Measurements from ENCODE around the gene CDH23. TPM values are rescaled to one million over a fixed set of nuclear protein-coding genes. Genes with fewer than 3 reads are reported as not detected.

Gene CDH23
- total and polyA plus RNA-seq, 9 of the 15 experiments (the other 6 are each of a cell fraction or from before 2014, with no cell fraction given): 0.18 to 1.2 (median 0.47) TPM

GRCh38 chr10:71816421-71816851, 419.7 kb downstream of the CDH23 start (continued):
- no peak for TF ChIP-seq ATF6 (CRISPR knock-in tag; IDR thresholded peaks at IDR 0.05)

GRCh38 chr10:71816936-71817618, 420.4 kb downstream of the CDH23 start:
- WGBS (ENCODE audit: insufficient coverage, low coverage, missing lambda C conversion rate): 87% methylated on average over 8 of the region's 8 CpGs
- Histone ChIP-seq H3K27ac (ENCODE audit: extremely low read depth, low read depth, low read length) (no peak overlapping the region), H3K36me3 (ENCODE audit: control insufficient read depth, insufficient read depth, low read length) (peaks cover 78% of the 10 kb centered on the region), H4K20me1 (replicated peaks; ENCODE audit: control insufficient read depth, insufficient read depth, low read length) (peaks cover 6% of the 10 kb centered on the region; the same call in 1 of the 2 replicates), H3K9ac (ENCODE audit: insufficient read depth in 1 of 2, low read depth in 2 of 2, low read length in 2 of 2) (0 out of 4 replicates have a peak overlapping the region, but pooled peaks of 1 of the 2 experiments have one; percentile 30), H3K79me2 (ENCODE audit: control insufficient read depth, insufficient read depth, low read length) (no peaks in the 10 kb centered on the region), H2AFZ (ENCODE audit: low read depth, low read length) (no peak overlapping the region), H3K4me1 (replicated peaks in 1 of 2; ENCODE audit: control insufficient read depth in 2 of 2, insufficient read depth in 2 of 2, low read length in 2 of 2) (peaks cover 0 to 26% of the 10 kb centered on the region in 2 experiments; a peak in 3 of 5 replicates), H3K4me2 (ENCODE audit: insufficient read depth, low read length) (no peak overlapping the region), H3K27me3 (ENCODE audit: control insufficient read depth in 2 of 2, insufficient read depth in 2 of 2, low read length in 2 of 2) (no peaks in the 10 kb centered on the region), H3K9me1 (ENCODE audit: control insufficient read depth, insufficient read depth, low read length) (no peaks in the 10 kb centered on the region), H3K9me3 (replicated peaks; ENCODE audit: control insufficient read depth, insufficient read depth, low read depth, low read length) (no peaks in the 10 kb centered on the region), H3K4me3 (no peak overlapping the region)
- intact Hi-C loops (cut with micrococcal nuclease) (no loop called here), in situ Hi-C loops (cut with MboI) (loop anchor here (10.0 kb wide), 1 partner anchor 432 kb away; no protein-coding TSS in a partner anchor)
- DNase-seq (ENCODE audit: extremely low read depth in 1 of 4, low spot score in 3 of 4) (no peak), FAIRE-seq (no peak), ATAC-seq (no peak)
- POLR2A ChIA-PET: interaction anchor here (0.7 to 5.0 kb wide), 3 partner anchors 9 to 25 kb away, joined by 3 to 31 read pairs (median 4); no protein-coding TSS in a partner anchor
- CTCF ChIA-PET (ENCODE audit: low intra/inter-chr PET ratio): no interaction called here
- BruUV-seq (replicated peaks): TSS peak; percentile 62
- TF ChIP-seq DDX20 (tag; IDR thresholded peaks at IDR 0.05; ENCODE audit: low read depth) (no peak), MAX (CRISPR knock-in tag; IDR thresholded peaks at IDR 0.05) (0 out of 2 replicates have a peak, but pooled peaks have one; percentile 16), CBFB (CRISPR knock-in tag; IDR thresholded peaks at IDR 0.05) (no peak), RCOR1 (IDR thresholded peaks at IDR 0.05; ENCODE audit: borderline replicate concordance in 1 of 2, low read depth in 2 of 2, low read length in 2 of 2) (no peak), ZBTB12 (CRISPR knock-in tag; IDR thresholded peaks at IDR 0.05) (no peak), YBX1 (IDR thresholded peaks at IDR 0.05) (no peak), SMC3 (conservative IDR thresholded peaks at IDR 0.05; ENCODE audit: insufficient read depth, low read depth, low read length) (no peak), MEF2D (tag; conservative IDR thresholded peaks at IDR 0.05; ENCODE audit: low read depth) (no peak)
